Ovary (tissue), 9 donors: ENCODE measurements around the gene BDH1. TPM values are rescaled to one million over a fixed set of nuclear protein-coding genes. Genes with fewer than 3 reads are reported as not detected.

Experiments
- DNase-seq, 5 donors: peaks; one replicate each; pipeline ENCODE4 v3.0.0-alpha.2; 2019 to 2020
- H3K27ac ChIP-seq, 2 donors: fragments of 200-600 bp; one replicate each; pipeline versions ENCODE4 v1.5.1 to v1.8.0; 2019 to 2022
- H3K27me3 ChIP-seq: fragments of 200-600 bp; one replicate; pipeline ENCODE4 v1.8.0; 2022
- H3K36me3 ChIP-seq: fragments of 200-600 bp; sonication (generic); one replicate; pipeline ENCODE4 v1.5.1; 2019
- H3K4me1 ChIP-seq: one replicate; pipeline ENCODE4 v1.8.1; 2013; ENCODE audit warnings: mild to moderate bottlenecking, moderate library complexity; ENCODE audit not compliant: insufficient read depth
- H3K4me3 ChIP-seq: fragments of 200-600 bp; sonication (generic); one replicate; pipeline ENCODE4 v1.5.1; 2017
- H3K9me3 ChIP-seq, 2 donors: fragments of 200-600 bp in 1 of 2; sonication (generic) in 1 of 2; one replicate each; pipeline versions ENCODE4 v1.5.1 to v1.8.1; 2013 to 2019; ENCODE audit warnings: mild to moderate bottlenecking in 1 of 2, moderate library complexity in 1 of 2
- EP300 ChIP-seq: sonication (generic); formaldehyde crosslinking; IDR thresholded peaks from one replicate; pipeline ENCODE4 v1.6.1; 2017; ENCODE audit warnings: antibody characterized with exemption
- POLR2A ChIP-seq: fragments of 450-650 bp; IDR thresholded peaks from one replicate; pipeline ENCODE4 v1.6.1; 2017; ENCODE audit warnings: antibody characterized with exemption, mild to moderate bottlenecking, moderate library complexity
- WGBS, 3 donors: extraction: QIAGEN DNeasy Blood & Tissue Kit in 1 of 3; methylation state at CpG; one replicate each; pipeline versions ENCODE4 v1.1.5 to v1.1.7; 2013 to 2017; 5-methylcytosine and 5-hydroxymethylcytosine counted together
- intact Hi-C, 4 donors: fragments of 100-400 bp; cut with DNase I; formaldehyde crosslinking; loops; one replicate each; pipeline versions ENCODE4 v1.11.0 to v1.15.1; 2022 to 2023
- polyA plus RNA-seq, 2 donors: library from polyadenylated mRNA; stranded (reverse); fragments of 200-250 nt in 1 of 2; fragments of 350-450 nt in 1 of 2; fragmentation: Illumina TruSeq in 1 of 2; extraction: RNeasy Lipid Tissue Mini Kit (QIAGEN cat#74804) in 1 of 2; gene quantifications; one replicate each; pipeline ENCODE4 v1.2.3, GENCODE V29; 2013 to 2014
- total RNA-seq, 7 donors: library from RNA; depleted of rRNA in 2 of 7; stranded (reverse); fragments of >200 nt in 2 of 7; fragmentation: NEBNext Ultra II Directional in 3 of 7; extraction: Animal tissue kit (Norgen Biotek cat#: 25700) in 3 of 7; gene quantifications; one replicate each; pipeline versions ENCODE4 v1.1.0 to v1.2.4, GENCODE V29; 2016 to 2023
- TF ChIP-seq, protein P1 (sequence below), 3 donors: fragments of 450-650 bp in 2 of 3; fragments of 200-600 bp in 1 of 3; IDR thresholded peaks; one replicate each; pipeline versions ENCODE4 v1.5.1 to v1.8.0; 2016 to 2022; ENCODE audit warnings: antibody characterized with exemption in 3 of 3, mild to moderate bottlenecking in 1 of 3
- donor health status: DM: no; HTN: no; CAD: no; lungs with moderate emphysema.
- donor health status: DM: no; HTN: no; CAD: no.
- donor health status: Bipolar disorder and iron deficiency.
- donor health status: DM: yes; HTN: yes; CAD: no.
- donor health status: DM: no; HTN: no; CAD: no.
- donor health status: DM: yes; HTN: yes; CAD: no.

The BDH1 gene
- total and polyA plus RNA-seq, 9 donors: 3.3 to 15.4 (median 11.7) TPM

- no peaks in the 10 kb centered on the region for H3K9me3 ChIP-seq
- 59 to 66% (median 65%) methylated on average over 10 of the region's 10 CpGs for WGBS, 3 donors
- DNase-seq: no peak
- intact Hi-C loops: no loop called here
- TF ChIP-seq POLR2A (no peak), EP300 (no peak)
- TF ChIP-seq, protein P1, sequence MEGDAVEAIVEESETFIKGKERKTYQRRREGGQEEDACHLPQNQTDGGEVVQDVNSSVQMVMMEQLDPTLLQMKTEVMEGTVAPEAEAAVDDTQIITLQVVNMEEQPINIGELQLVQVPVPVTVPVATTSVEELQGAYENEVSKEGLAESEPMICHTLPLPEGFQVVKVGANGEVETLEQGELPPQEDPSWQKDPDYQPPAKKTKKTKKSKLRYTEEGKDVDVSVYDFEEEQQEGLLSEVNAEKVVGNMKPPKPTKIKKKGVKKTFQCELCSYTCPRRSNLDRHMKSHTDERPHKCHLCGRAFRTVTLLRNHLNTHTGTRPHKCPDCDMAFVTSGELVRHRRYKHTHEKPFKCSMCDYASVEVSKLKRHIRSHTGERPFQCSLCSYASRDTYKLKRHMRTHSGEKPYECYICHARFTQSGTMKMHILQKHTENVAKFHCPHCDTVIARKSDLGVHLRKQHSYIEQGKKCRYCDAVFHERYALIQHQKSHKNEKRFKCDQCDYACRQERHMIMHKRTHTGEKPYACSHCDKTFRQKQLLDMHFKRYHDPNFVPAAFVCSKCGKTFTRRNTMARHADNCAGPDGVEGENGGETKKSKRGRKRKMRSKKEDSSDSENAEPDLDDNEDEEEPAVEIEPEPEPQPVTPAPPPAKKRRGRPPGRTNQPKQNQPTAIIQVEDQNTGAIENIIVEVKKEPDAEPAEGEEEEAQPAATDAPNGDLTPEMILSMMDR (IDR thresholded peaks at IDR 0.05): no peak
- no peaks in the 10 kb centered on the region for H3K27me3 ChIP-seq
- H3K36me3 ChIP-seq: no peaks in the 10 kb centered on the region
- no peak overlapping the region for H3K4me3 ChIP-seq
- H3K27ac ChIP-seq: no peak overlapping the region
- H3K4me1 ChIP-seq: no peaks in the 10 kb centered on the region
Measured at GRCh38 chr3:197494366-197495058, 61.3 kb downstream of the BDH1 start.

DNA sequence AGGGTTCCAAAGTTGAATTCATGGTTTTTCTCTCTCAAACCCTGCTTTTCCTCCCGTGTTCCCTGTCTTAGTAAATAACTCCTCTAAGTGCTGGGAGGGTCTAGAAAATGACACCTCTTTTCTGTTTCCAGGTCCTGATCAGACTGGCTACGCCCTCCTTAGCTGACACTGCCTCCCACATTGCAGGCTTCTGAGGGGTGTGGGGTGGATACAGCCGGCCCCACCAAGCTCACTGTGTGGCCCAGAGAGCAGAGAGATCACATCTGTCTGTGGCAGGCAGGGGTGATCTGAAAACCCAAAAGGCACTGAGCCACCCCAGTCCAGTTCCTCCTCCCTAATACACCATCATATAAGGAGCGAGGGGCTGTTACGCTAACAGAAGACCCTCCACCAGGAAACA is 62.7 kb downstream of the BDH1 start:
- 59 to 67% (median 62%) methylated on average over 5 of the region's 5 CpGs for WGBS, 3 donors
- H3K4me3 ChIP-seq: no peak overlapping the region
- H3K27me3 ChIP-seq: no peaks in the 10 kb centered on the region
- DNase-seq: no peak
- H3K4me1 ChIP-seq: no peaks in the 10 kb centered on the region
- TF ChIP-seq, protein P1 (IDR thresholded peaks at IDR 0.05): no peak
- no peak for TF ChIP-seq EP300
- TF ChIP-seq POLR2A: no peak
- no peak overlapping the region for H3K27ac ChIP-seq
- intact Hi-C loops: no loop called here
- H3K9me3 ChIP-seq: no peaks in the 10 kb centered on the region
- no peaks in the 10 kb centered on the region for H3K36me3 ChIP-seq

DNA sequence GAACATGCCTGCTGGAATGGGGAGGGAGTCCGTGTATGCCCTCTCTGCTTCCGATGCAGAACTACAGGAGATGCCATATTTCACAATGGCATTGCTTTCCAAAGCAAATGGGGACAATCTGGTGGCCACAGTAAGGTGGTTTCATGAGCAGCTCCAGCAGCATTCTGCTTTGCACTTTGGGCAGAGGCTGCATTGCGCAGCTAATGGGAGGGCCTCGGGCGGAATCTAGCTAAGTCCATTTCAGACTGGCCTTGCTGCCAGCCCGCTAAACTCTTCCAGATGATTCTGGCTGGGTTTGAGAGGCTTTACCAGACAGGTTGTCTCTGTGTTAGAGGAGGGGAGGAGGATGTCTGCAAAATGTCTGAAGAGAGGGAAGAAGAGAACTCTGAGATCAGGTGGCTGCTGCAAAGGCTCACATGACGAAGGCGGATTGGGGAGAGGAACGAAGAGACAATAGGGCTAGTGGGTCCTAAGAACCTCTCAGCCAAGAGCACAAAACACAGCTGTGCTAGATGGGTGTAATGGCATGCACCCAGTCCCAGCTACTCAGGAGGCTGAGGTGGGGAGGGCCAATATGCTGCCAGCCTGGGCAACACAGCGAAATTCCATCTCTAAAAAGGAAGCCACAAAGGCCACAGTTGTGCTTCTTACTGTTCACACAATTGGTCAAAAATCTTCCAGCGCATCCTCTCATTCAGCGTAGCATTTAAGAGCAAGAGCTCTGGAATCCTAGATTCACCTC is 63.7 kb downstream of the BDH1 start:
- no peaks in the 10 kb centered on the region for H3K9me3 ChIP-seq
- no peak for TF ChIP-seq POLR2A
- no peak for TF ChIP-seq EP300
- TF ChIP-seq, protein P1 (IDR thresholded peaks at IDR 0.05): no peak
- no peaks in the 10 kb centered on the region for H3K27me3 ChIP-seq
- no peak overlapping the region for H3K27ac ChIP-seq
- H3K36me3 ChIP-seq: no peaks in the 10 kb centered on the region
- 91 to 94% (median 92%) methylated on average over 12 of the region's 12 CpGs for WGBS, 3 donors
- no peaks in the 10 kb centered on the region for H3K4me1 ChIP-seq
- DNase-seq: no peak
- intact Hi-C loops: no loop called here
- H3K4me3 ChIP-seq: no peak overlapping the region

DNA sequence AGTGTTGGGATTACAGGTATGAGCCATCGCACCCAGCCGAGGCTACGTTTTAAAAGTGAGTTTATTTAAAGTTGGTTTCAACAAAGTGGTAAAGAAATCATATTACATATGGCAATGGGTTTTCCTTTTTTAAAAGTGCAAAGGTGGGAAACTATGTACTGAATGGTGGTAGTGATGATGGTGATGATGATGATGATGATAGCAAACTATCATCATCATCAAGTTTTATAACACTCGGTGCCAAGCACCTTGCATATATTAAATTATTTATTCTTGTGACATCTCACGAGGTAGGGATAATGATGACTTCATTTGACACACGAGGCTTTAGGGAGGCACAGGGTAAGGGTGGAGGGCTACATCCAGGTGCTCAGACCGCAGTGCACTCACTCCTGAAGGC is 64.3 kb downstream of the BDH1 start:
- no peak for DNase-seq
- no peaks in the 10 kb centered on the region for H3K27me3 ChIP-seq
- H3K9me3 ChIP-seq: no peaks in the 10 kb centered on the region
- 83 to 89% (median 86%) methylated on average over 7 of the region's 7 CpGs for WGBS, 3 donors
- H3K4me3 ChIP-seq: no peak overlapping the region
- H3K4me1 ChIP-seq: no peaks in the 10 kb centered on the region
- TF ChIP-seq EP300 (no peak), POLR2A (no peak)
- TF ChIP-seq, protein P1 (IDR thresholded peaks at IDR 0.05): no peak
- intact Hi-C loops: no loop called here
- no peaks in the 10 kb centered on the region for H3K36me3 ChIP-seq
- H3K27ac ChIP-seq: no peak overlapping the region
